SW 1271 (cell line): ENCODE results near the gene CNTNAP2.
"Not testable (repeated sequence)": the region's sequence is repeated elsewhere in the genome, so short reads cannot be mapped to it uniquely, and the experiment has no call there.

Experiments
- DNase-seq, 2 experiments: peaks; one replicate each; lab custom pipeline; 2025; lab: John Stamatoyannopoulos, UW

Gene CNTNAP2

GRCh38 chr7:146146831-146147486 lies 30.4 kb downstream of the CNTNAP2 start:
- DNase-seq, result no peak

DNA sequence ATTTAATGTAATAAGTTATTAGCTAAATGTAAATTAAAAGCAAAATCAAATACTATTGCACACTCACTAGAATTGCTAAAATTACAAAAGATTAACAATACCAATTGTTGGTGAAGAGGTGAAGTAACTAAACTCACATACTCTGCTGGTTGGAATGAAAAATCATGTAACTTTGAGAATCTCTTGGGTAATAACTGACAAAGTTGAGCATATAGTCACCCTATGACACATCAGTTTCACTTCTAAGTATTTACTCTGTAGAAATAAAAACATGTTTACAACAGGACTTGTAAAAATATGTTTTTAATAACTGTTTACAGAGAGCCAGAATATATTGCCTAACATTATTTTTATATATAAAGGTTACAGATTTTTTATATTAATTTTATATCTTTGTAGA lies 33.6 kb downstream of the CNTNAP2 start:
- no peak for DNase-seq

- DNase-seq, result no peak
These were observed 55.5 kb downstream of the CNTNAP2 start for GRCh38 chr7:146172112-146172511.

DNA sequence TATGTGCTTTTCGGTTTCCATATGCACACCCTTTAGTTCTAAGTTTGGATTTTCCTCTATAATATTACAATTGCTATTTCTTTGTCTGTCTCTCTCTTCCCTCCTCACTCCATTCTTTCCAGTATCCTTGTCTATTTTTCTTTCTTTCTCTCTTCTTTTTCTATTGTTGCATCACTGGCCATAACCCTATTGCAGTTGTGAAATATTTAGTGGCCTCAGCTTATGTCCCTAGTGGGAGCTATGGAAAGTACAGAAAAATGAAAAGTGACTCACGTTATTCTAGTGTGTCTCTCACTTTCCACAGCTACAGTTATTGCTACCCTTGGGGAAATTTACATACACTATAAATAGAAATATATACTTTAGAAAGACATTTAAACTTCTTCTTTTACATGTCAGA lies 59.1 kb downstream of the CNTNAP2 start:
- DNase-seq, result no peak

DNA sequence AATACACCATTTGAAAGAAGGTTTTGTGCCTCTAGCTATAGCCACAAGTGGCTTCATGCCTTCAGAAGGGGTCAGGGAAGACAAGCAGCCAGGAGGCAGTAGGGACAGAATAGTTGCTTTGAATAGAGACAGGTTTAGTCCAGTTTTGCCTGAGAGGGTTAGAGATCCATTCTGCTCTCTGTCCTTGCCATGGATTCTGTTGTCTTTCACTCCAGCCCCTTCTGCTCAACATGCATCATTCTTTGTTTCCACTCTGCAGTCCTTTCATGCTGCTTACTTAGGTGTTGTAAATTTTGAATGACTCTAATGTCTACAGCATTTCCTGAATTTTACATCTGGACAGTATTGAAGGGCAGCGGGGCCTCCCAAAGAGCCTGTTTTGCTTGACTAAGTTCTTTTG lies 60.3 kb downstream of the CNTNAP2 start:
- DNase-seq, result no peak

DNA sequence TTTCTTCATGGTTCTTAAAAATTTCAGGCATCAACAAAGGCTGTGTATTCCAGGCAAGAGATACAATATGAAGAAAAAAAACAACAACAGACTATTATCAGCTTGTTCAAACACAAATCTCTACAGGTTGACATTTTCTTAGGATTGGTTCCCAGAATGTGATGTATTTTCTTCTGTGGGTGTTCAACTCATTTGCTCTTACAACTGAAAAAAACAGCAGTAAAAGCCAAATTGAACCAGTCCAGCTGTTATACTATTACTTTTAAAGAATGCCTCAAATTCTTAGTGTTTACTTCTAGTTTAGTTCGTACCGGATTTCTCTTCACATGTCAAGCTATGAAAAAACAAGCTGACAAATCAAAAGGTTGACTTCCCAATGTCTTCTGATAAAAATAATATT lies 60.7 kb downstream of the CNTNAP2 start:
- no peak for DNase-seq

GRCh38 chr7:146185844-146186243 lies 69.2 kb downstream of the CNTNAP2 start:
- DNase-seq, result no peak

GRCh38 chr7:146191428-146191827 lies 74.8 kb downstream of the CNTNAP2 start:
- DNase-seq, result not testable (repeated sequence)

DNA sequence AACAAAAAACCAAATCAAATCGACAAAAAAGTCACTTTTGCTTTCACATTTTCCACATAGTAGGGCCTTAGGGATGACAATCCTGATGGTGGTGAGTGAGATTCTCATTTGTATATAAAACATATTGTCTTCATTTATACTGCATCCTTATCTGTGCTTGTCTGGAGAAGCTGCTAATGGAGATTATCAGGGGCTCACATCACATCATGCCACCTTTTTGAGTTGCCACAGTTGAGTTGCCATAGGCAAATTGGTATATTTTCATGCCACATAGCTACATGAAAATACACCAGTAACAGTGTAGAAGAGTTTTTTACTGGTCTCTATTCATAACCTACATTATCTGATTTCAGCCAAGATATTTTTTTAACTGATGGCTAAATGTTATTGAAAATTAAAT lies 85.3 kb downstream of the CNTNAP2 start:
- no peak for DNase-seq

DNA sequence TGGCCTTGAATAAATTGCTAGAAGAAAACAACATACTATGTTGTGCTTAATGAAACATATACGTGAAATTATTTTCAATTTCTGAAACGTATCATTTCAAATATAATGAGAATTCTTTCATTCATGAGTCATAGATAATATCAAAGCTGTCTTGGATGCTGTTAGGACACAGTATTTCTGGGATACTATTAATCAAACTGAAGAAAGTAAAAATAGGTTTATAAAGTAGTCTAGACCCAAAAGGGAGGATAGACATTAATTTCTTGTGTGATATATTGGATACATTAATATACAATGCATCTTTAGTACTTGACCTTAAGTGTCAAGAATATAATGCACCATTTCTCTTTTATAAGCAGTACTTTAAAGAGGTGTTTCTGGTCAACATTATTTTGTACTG lies 89.7 kb downstream of the CNTNAP2 start:
- DNase-seq, result no peak

GRCh38 chr7:146208492-146208891 lies 91.9 kb downstream of the CNTNAP2 start:
- no peak for DNase-seq

- no peak for DNase-seq
These were observed 98.2 kb downstream of the CNTNAP2 start for GRCh38 chr7:146214842-146215241.

DNA sequence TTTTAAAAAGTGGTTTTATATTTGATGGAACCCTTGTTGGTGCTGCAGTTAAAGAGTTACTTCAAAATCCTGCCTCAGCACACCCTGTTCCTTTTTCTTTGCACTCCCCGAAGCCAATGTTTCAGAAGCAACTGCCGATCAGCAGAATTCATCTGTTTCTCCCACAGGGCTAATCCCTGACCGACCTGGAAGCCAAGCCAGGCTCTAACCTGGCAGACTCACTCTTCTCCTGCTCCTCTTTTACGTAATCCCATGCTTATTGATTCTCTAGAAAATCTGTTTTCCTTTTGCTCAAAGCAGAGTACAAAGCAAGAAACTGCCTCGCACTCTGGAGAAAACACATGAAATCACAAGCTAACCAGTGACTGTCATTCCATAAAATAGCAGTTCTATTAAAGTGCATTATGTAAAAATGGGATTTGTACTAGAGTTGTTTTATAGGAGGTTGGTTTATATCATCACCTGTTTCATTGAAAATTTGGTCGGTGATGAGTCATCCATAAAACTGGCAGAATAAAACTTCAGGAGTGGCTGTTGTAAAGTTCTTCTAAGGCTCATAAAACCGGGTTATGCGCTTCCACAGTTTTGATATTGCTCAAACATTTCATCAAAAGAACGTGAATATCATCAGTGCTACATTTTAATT lies 99.9 kb downstream of the CNTNAP2 start:
- no peak for DNase-seq

DNA sequence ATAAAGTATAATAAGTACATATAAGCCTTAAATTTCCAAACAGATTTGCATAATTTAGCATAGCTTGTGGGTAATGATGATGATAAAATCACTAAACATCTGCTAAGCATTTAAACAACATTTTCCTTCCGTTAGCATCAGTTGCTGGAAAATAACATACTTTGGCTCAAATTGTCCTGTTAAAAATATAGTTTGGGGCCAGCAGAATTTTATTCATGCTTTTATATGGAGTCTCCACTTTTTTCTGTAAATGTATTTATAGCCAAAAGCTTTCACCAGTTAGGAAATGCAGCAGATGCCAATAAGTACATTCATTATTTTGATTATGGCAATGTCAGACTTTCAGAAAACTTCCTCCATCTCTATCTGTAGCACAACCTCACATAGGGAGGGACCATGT lies 107.2 kb downstream of the CNTNAP2 start:
- DNase-seq, result no peak

DNA sequence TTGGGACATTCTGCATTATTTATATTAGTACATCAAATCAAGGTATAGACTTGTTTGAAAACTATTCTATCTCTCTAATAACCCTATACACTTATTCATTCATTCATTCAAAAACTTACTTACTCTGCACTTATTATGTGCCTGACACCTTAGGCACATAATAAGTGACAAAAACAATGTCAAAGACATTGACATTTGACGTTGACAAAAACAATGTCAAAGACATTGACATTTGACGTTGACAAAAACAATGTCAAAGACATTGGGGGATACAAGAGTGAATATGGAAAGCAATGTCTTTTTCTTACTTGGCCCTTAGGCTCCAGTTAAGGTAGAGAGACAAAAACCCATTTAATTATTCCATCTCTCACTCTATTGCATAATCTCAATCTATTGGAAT lies 116.0 kb downstream of the CNTNAP2 start:
- no peak for DNase-seq

GRCh38 chr7:146235195-146235594 lies 118.6 kb downstream of the CNTNAP2 start:
- DNase-seq, result no peak

DNA sequence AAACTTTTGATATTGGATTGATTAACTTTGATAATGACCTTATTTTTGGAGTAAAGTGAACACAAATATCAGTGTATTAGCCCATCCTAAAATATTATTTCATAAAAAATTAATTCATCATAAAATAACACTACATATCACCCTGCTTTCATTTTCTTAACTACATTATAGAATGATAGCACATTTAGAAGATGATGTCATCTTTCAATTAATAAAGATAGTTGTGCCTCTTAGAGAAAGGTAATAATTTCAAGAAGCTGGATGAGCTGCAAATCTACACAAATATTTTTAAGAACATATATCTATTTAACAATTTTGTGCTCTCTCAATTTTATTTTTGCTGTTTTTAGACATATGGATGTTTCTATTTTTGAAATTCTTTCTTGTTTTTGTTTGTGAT lies 126.1 kb downstream of the CNTNAP2 start:
- DNase-seq, result no peak

DNA sequence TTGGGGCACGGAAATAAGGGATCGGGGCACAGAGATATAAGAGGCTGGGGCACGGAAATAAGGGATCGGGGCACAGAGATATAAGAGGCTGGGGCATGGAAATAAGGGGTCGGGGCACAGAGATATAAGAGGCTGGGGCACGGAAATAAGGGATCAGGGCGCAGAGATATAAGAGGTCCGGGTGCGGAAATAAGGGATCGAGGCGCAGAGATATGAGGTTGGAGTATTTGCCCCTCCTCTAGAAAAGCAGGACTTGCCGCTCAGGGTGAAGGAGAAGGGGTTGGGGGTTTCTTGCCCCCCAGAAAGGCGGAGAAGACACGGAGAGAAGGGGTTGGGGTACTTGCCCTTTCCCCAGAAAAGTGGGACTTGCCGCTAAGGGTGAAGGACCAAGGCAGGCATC lies 131.4 kb downstream of the CNTNAP2 start:
- not testable (repeated sequence) for DNase-seq

GRCh38 chr7:146248744-146249143 lies 132.1 kb downstream of the CNTNAP2 start:
- not testable (repeated sequence) for DNase-seq

DNA sequence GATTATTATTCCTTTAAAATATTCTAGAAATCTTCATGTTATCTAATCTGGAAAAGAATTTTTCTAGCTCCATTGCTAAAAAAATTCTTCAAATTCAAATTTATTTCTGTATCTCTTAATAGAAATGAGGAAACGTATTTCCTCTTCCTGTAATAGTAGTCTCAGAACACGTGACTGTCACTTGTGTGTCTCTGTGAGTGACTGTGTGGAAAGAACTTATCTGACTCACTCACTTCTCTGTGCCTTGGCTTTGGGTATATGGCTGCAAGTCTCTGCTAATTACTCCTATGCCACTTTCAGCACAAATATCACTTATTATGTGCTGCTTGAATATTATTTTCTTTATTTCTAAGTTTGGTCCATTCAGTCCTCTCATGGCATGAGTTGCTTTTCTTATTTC lies 132.7 kb downstream of the CNTNAP2 start:
- no peak for DNase-seq

DNA sequence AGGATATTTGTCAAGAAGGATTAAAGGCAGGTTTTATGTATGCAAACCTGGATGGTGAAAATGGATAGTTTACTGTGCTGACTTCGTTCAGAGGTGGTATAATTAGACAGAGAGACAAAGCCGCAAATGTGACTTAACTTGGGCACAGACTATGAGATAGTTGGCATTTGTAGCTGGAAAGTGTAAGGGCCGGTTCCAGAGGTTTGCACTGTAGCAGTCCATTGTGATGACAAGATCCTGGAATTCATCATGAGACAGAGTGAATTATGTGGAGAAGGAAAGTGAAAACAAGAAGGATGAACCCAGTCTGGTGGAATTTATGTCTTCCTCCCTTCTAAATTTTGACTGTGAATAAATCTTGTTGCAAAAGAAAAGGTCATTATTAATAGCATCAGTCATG lies 139.0 kb downstream of the CNTNAP2 start:
- DNase-seq, result no peak

DNA sequence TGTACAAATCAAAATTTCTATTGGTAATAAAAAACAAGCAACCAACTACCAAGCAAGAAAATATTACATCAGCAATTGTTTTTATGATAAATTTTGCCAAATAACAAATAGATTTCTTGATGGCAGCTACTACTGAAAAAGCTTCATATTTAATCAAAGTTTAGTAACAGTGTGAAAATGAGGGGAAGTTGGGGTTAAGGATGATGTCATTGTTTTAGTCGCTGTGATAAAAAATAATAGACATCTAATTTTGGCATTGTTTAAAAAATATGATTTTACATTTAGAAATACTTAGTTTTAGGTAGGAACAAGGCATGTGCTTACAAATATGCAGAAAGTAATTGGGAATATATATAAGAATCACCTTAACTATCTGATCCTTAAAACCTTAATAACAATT lies 145.9 kb downstream of the CNTNAP2 start:
- no peak for DNase-seq

- DNase-seq, result no peak
These were observed 160.3 kb downstream of the CNTNAP2 start for GRCh38 chr7:146276888-146277287.

DNA sequence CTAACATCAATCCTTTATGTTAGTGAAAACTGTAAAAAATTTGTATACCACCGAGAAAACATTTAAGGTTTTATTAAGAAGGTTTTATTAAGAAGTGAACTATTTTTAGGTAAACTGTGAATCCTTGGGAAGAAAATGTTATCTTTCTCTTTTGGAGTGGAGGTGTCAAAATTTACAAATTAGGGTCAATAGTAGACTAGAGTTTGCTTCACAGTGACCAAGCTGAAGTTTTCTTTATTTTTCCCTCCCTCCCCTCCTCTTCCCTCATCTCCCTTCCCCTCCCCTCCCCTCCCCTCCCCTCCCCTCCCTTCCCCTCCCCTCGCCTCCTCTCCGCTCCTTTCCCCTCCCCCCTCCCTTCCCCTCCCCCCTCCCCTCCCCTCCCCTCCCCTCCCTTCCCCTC lies 168.8 kb downstream of the CNTNAP2 start:
- DNase-seq, result no peak
